Activated T-helper 1 cell treated with Interleukin-2 at 50 U/mL for 16 hours (primary cell): ENCODE data around the gene BCAS1.

Experiments
- DNase-seq: peaks from one replicate; pipeline ENCODE4 v3.0.0-alpha.2; 2020; ENCODE audit warnings: low read depth

BCAS1 gene

GRCh38 chr20:54102543-54102942 is 32.1 kb upstream of the BCAS1 start:
- no peak for DNase-seq

GRCh38 chr20:54100563-54100962 is 30.2 kb upstream of the BCAS1 start:
- no peak for DNase-seq

- DNase-seq: no peak
Measured at GRCh38 chr20:54099894-54100293, 29.5 kb upstream of the BCAS1 start.

GRCh38 chr20:54098047-54098446 is 27.7 kb upstream of the BCAS1 start:
- no peak for DNase-seq

- no peak for DNase-seq
Measured at GRCh38 chr20:54097236-54097529, 26.8 kb upstream of the BCAS1 start.

GRCh38 chr20:54095824-54096223 is 25.4 kb upstream of the BCAS1 start:
- no peak for DNase-seq

- no peak for DNase-seq
Measured at GRCh38 chr20:54094268-54094580, 23.8 kb upstream of the BCAS1 start.

- DNase-seq: no peak
Measured at GRCh38 chr20:54093423-54094267, 23.3 kb upstream of the BCAS1 start.

- no peak for DNase-seq
Measured at GRCh38 chr20:54092021-54092420, 21.6 kb upstream of the BCAS1 start.

GRCh38 chr20:54091120-54091480 is 20.7 kb upstream of the BCAS1 start:
- DNase-seq: no peak

- no peak for DNase-seq
Measured at GRCh38 chr20:54090230-54091119, 20.1 kb upstream of the BCAS1 start.

GRCh38 chr20:54088430-54088829 is 18.0 kb upstream of the BCAS1 start:
- no peak for DNase-seq

- no peak for DNase-seq
Measured at GRCh38 chr20:54086507-54087039, 16.2 kb upstream of the BCAS1 start.

- no peak for DNase-seq
Measured at GRCh38 chr20:54085910-54086309, 15.5 kb upstream of the BCAS1 start.

- no peak for DNase-seq
Measured at GRCh38 chr20:54085425-54085824, 15.0 kb upstream of the BCAS1 start.

GRCh38 chr20:54084727-54085388 is 14.5 kb upstream of the BCAS1 start:
- DNase-seq: no peak

GRCh38 chr20:54084193-54084592 is 13.8 kb upstream of the BCAS1 start:
- DNase-seq: no peak

GRCh38 chr20:54083459-54083858 is 13.1 kb upstream of the BCAS1 start:
- DNase-seq: no peak

- DNase-seq: no peak
Measured at GRCh38 chr20:54082100-54082499, 11.7 kb upstream of the BCAS1 start.

GRCh38 chr20:54079652-54080051 is 9.3 kb upstream of the BCAS1 start:
- no peak for DNase-seq

GRCh38 chr20:54078296-54078984 is 8.0 kb upstream of the BCAS1 start:
- DNase-seq: no peak

- no peak for DNase-seq
Measured at GRCh38 chr20:54076259-54076658, 5.9 kb upstream of the BCAS1 start.
